ENCODE results near the gene LINC00237.

GRCh38 chr20:21154692-21155091 is 48.5 kb upstream of the LINC00237 start:
- no peak for TF ChIP-seq CREB1 (IDR thresholded peaks at IDR 0.05; ENCODE audit: low read depth)
- TF ChIP-seq EP300 (IDR thresholded peaks at IDR 0.05; ENCODE audit: borderline replicate concordance): no peak
- TF ChIP-seq ZBTB7A (IDR thresholded peaks at IDR 0.05; ENCODE audit: low read depth): no peak
- TF ChIP-seq, protein P1, sequence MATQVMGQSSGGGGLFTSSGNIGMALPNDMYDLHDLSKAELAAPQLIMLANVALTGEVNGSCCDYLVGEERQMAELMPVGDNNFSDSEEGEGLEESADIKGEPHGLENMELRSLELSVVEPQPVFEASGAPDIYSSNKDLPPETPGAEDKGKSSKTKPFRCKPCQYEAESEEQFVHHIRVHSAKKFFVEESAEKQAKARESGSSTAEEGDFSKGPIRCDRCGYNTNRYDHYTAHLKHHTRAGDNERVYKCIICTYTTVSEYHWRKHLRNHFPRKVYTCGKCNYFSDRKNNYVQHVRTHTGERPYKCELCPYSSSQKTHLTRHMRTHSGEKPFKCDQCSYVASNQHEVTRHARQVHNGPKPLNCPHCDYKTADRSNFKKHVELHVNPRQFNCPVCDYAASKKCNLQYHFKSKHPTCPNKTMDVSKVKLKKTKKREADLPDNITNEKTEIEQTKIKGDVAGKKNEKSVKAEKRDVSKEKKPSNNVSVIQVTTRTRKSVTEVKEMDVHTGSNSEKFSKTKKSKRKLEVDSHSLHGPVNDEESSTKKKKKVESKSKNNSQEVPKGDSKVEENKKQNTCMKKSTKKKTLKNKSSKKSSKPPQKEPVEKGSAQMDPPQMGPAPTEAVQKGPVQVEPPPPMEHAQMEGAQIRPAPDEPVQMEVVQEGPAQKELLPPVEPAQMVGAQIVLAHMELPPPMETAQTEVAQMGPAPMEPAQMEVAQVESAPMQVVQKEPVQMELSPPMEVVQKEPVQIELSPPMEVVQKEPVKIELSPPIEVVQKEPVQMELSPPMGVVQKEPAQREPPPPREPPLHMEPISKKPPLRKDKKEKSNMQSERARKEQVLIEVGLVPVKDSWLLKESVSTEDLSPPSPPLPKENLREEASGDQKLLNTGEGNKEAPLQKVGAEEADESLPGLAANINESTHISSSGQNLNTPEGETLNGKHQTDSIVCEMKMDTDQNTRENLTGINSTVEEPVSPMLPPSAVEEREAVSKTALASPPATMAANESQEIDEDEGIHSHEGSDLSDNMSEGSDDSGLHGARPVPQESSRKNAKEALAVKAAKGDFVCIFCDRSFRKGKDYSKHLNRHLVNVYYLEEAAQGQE (IDR thresholded peaks at IDR 0.05; ENCODE audit: low read depth): no peak
- TF ChIP-seq YY1 (IDR thresholded peaks at IDR 0.05; ENCODE audit: low read depth): no peak
